ENCODE data around the gene EDEM3.
"Not testable (repeated sequence)": the region's sequence is repeated elsewhere in the genome, so short reads cannot be mapped to it uniquely, and the experiment has no call there.

EDEM3 gene

DNA sequence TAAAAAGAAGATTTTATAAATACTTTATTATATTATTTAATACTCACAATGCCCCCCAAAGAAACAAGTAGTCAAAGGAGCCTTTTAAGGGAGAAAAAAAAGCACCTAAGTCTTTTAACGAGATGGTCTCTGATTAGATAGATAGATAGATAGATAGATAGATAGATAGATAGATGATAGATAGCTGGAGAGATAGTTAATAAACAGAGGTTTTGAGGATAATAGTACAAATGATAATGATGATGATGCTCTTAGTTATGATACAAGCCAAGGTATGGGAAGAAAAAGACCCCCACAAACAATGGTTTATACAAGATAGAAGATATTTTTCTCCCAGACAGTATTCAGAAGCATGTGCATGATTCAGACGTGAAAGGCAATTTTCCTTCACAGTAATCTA lies 14.6 kb upstream of the EDEM3 start:
- DNase-seq, result no peak

DNA sequence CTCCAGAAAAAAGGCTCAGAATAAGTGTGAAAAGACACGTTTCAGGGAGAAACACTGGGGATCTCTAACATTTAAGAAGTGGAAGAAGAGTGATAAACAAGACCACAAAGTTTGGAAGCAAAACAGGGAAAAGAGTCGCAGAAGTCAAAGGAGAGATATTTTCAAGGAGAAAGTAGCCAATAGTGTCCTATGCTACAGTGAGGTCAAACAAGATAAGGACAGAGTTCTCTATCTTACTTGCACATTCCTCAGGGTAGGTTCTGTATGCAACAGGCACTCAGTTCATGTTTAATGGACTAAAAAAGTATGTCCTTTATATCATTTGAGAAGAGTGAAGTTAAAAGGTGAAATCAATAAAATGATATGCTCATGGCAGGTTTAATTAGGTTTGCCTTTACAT lies 13.8 kb upstream of the EDEM3 start:
- DNase-seq, result no peak

DNA sequence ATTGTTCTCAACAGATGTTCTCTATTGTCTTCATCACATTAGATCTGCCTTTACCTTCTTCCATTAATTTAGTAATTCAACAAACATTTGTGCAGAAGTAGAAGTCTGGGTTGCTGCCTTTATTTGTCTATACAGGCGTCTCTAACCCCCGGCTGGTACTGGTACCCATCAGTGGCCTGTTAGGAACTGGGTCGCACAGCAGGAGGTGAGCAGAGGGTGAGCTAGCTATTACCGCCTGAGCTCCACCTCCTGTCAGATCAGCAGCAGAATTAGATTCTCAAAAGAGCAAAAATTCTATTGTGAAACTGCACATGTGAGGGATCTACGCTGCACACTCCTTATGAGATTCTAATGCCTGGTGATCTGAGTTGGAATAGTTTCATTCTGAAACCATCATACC lies 12.9 kb upstream of the EDEM3 start:
- no peak for DNase-seq

DNA sequence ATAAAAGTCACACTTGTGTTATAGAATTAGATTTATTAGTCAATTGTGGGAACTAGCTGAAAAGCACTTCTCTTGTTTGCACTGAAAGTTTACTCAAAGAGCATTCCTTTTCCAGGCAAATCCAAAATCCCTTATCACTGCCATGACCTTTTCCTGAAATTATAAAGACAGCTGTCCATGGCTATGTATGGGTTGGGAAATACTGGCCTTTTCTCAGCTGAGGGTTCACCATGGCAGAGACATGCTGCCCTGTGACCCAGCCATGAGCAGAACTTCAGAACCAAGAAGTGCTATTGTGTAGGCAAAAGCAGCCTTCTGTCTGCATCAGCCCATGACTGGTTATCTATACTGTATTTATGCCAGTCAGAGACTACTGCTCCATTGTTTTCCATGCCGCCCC lies 9.8 kb upstream of the EDEM3 start:
- DNase-seq, result no peak

DNA sequence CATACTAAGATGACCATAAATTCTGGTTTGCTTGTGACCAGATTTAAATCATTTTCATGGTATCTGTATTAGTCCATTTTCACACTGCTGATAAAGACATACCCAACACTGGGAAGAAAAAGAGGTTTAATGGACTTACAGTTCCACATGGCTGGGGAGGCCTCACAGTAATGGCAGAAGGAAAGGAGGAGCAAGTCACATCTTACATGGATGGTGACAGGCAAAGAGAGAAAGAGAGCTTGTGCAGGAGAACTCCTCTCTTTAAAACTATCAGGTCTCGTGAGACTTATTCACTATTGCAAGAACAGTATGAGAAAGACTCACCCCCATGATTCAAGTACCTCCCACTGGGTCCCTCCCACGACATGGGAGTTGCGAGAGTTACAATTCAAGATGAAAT lies 8.9 kb upstream of the EDEM3 start:
- DNase-seq, result not testable (repeated sequence)

DNA sequence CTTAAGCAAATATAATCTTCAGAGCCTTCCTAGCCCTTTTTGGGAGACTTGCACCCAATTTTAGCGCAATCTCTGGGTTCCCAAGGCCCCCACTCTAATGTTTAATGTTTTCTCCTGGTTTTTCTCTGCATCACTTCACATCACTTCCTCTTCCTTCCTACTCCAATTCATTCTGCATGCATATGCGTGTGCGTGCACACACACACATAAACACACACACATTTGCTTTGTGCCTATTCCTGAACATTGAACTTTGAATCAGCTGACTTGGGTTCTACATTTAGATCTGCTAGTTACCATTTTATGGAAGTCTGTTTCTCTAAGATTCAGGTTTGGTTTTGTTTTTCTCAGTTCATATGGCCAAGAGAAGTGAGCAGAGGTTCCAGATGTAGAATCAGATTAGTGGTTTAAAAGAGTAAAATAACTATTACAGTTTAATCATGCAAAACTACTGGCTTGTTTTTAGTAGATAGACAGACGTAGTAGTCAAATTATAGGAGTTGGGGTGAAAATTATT lies 7.4 kb upstream of the EDEM3 start:
- DNase-seq, result no peak

DNA sequence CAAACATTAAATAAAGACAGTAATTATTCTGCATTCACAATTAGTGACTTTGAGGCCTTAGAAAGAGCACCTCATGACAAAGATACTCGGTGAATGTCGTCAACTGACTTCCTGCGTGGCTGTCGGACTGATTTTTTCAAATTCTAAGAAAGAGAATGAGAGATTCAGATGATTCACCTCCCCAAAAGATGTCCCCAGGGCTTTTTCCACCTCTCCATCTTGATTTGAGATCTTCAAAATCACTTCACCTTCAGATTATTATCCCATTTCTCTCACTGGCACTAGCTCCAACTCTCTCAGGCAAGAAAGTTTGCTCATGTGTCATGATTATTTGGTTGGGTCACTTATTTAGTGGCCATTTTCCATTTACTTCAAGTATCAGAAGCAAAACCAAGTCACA lies 5.0 kb upstream of the EDEM3 start:
- DNase-seq, result no peak

DNA sequence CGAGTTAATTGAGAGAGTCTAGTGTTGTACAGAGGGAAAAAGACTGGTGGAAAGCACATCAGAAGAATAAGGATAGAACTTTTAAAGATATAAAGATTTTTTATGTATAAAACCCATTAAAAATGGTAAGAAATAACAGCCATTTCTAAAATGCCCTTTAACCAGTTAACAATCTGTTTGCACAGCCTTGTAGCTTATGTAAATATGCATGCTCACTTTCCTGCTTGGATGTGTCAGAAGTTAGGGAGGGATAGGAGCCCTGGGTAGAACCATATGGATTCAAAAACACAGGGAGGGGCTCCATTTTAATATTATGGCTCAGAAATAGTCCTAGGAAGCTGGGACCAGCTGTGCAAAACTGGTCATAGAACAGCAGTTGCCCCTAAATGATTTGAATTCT lies 4.5 kb upstream of the EDEM3 start:
- DNase-seq, result no peak

DNA sequence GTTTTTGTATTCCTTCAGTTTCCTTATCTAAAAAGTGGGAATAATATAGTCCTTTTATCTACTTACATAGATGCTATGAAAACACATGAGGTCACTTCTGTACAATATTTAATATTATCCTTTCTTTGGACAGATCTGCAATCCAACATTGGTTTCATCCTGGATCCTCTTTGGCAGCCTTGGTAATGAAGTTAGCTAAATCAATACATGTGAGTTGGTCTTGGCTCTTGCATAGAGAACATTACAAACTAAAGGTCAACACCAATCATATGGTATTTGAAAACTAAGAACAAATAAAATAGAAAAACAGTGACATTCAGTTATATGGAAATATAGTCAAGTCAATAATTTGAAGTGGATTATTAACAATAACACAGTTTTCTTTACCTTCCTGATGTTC lies 3.2 kb upstream of the EDEM3 start:
- DNase-seq, result no peak

DNA sequence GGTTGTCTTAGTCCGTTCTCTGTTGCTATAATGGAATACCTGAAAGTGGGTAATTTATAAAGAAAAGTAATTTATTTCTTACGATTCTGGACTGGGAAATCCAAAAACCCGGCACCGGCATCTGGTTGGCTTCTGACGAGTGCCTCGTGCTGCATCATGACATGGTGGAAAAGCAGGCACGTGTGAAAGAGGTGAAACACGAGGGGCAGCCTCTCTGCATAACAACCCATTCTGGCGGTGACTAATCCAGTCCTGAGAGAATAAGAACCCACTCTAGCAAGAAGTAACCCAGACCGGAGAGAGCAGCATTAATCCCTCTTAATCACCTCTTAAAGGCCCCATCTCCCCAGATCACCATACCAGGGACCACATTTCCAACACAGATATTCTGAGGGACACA lies 2.7 kb upstream of the EDEM3 start:
- DNase-seq, result no peak

DNA sequence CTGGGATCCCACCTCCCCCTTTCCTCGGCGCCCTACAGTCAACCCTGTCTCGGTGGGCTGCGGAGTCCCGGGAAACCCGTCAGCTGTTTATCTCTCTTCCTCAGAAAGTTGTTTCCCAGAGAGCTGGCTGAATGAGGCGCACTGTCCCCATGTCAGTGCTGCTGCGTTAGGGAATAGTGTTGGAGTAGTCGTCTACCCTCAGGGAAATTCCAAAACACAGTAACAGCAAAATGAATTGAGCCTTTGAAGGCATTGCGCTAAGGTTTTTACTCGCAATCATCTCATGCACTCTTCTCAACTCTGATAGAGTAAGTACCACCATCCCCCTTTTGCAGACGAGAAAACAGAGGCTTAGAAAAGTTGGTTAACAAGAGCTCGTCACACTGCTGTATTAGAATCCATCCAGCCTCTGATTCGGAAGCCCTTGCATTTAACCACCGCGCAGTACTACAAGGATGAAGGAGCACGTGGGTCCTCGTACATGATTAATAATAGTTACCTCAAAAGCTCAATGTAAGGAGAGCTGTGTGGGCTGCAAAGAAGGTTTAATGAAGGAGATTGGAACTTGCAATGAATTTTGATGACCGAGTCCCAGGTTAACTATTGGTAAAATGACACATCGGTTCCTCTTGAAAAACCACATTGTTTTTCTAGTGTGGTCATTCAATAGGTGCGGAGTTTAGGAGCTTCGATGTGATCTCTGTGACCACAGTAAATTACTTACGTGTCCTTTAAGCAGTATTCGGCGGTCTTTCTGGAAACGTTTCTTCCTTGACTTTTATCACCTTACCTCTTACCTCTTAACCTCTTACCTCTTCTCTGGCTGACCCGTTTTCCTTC lies 788 bp upstream of the EDEM3 start:
- DNase-seq, result peak; percentile 38

DNA sequence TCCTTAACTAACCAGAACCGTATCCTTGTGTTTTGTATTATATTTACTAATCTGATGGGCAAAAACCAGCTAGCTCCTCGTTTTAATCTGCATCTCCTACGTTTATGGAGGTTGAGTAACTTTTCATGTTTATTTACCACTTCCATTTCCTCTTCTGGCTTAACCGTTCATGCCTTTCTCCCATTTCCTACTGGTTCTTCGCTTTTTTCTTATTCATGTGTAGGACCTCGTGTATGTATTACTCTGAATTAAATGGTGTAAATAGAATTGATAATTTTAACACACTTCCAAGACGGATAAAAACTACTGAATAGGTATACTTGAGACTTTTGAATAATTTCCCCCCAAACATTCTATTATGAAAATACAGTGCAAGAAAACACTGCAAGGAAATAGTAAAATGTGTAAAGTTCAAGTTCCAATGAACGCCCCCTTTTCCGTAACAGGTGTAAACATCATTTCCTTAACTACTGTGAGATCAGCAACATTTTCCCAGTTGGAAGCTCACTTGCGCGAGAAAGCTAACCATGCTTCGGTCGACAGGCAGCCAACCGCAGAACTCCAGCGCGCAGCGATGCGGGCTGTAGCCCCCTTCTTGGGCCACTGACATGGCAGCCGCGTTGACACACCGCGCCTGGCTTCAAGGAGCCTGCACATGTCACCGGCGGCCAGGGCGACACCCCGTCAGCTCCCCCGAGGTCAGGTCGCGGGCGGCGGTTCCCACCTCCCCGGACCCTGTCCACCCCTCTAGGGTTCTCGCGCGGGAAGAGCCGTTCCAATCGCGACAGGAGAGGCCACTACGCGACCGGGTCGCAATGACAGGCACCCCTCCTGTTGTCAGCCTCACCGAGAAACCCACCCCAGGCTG lies 816 bp downstream of the EDEM3 start:
- DNase-seq, result peak; percentile 50

DNA sequence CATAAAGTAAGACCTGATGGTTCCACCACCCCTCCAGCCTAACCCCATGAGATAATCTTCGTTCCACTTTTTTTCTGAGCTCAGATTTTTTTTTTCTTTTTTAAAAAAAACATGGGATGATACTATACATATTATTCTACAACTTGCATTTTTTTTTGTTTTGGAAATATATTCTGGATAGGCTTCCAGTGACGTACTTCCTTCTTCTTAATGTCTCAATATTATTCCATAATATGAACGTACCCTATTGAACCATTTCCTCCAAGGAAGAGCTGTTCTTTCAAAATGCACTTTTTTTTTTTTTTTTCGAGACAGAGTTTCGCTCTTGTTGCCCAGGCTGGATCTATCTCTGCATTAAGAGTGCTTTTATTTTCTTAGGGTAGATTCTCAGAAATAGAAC lies 1.5 kb downstream of the EDEM3 start:
- no peak for DNase-seq

DNA sequence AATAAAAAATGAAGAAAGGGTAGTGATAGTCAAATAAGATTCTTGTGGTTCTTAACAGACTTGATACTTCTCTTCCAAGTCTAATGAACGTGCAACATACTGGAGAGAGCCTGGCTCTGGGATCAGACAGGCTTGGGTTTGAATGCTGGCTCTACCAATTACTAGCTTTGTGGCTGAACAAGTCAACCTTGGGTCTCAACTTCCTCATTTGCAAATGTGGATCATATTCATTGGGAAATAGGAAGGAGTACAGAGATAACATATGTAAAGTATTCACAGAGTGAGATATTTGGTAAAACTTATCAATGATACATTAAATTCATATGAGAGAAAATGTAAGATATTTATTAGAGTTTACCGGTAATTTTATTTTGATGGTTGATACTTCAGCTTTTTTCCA lies 2.0 kb downstream of the EDEM3 start:
- no peak for DNase-seq

DNA sequence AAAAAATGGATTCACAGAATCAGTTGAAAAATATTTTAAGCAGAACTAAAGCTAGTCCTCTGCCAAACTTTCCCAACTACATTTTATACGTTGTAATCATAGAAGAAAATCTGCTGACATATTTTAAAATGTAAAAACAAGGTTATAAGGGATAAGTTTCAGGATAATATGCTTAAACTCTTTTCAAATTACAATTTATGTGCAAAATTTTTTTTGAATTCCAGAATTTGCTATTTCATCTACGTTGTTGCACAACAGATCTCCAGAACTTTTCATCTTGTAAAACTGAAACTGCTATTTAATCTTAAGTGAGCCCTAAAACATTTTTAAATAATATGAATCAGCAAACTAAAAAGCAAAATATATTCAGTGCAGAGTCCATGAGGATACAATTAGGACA lies 5.9 kb downstream of the EDEM3 start:
- DNase-seq, result no peak

DNA sequence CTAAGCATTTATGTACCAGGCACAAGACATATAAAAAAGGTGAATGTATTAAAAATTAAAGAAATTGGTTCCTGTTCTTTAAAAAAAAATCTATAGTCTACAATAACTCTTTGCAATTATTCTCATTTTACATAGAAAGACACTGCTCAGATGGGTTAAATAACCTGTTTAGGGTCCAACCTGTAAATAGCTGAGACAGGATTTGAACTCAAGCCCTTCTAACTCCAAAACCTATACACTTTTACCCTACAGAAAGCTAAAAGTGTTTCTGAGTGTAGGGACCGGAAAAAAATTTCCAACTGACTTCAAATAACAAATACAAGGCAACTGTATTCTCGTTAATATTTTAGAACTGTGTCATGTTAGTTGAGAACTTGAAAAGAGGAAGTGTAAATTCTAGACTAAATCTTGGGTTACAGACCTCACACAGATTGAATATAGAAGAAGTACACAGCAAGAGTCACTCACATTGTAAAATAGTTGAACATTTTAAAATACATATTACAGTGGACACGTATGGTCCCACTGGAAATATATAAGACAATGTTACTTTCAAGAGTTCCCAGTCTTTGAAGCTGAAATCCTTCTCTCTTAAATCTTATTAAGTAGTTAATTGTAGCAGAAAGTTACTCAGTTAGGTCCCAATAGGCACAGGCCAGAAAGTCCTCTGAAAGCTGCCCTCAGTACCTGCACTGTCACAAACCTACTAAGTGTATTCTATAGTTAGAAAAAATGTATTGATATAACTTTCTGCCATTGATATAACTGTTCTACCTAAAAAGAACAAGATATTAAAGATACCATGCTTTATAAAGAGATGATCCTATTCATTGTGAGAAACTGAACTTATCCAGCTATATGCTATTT lies 7.3 kb downstream of the EDEM3 start:
- DNase-seq, result no peak

DNA sequence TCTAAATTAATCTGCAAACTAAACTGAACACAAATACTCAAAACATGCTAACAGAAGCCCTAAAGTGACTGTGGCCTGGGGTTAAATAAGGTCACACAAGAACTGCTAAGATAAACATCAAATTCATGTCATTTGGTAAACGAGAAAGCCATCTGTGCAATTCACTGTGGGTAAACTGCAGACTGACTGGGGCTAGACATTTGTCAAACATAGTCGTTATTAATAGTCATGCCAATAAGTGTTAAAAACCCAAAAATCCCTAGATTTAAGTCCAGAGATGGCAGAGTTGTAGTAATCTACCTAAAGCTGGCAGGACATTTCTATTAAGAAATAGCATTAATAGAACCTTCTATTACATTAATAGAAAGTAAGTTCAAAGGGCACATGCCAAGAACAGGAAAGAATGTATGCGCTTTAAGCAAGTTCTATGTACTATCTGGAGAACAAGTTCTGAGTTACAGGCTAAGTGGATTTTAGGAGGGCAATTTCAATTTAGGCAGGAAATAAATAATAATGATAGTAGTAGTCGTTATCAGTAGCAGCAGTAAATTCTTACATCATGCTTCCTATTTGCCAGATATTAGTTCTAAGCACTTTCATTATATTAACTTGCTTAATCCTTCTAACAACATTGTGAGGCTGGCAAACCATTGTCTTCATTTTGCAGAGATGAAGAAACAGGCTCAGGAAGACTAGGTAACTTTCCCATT lies 8.6 kb downstream of the EDEM3 start:
- peak; percentile 46 for DNase-seq

DNA sequence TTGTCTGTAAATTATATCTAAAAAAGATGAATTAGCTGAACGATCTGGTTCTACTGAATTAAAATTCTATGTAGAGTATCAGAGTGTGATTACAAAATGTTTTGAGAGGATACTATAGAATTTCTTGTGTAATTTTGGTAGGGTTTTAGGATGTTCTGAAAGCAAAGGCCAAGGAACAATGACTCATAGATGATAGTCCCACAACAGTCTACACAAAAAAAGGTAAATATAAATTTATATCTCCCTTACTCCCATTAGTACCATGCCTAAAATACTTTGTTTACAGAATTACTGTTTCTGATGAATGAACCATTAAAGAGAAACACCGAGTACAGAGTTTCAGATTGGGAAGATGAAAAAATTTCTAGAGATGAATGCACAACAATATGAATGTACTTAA lies 9.5 kb downstream of the EDEM3 start:
- no peak for DNase-seq

DNA sequence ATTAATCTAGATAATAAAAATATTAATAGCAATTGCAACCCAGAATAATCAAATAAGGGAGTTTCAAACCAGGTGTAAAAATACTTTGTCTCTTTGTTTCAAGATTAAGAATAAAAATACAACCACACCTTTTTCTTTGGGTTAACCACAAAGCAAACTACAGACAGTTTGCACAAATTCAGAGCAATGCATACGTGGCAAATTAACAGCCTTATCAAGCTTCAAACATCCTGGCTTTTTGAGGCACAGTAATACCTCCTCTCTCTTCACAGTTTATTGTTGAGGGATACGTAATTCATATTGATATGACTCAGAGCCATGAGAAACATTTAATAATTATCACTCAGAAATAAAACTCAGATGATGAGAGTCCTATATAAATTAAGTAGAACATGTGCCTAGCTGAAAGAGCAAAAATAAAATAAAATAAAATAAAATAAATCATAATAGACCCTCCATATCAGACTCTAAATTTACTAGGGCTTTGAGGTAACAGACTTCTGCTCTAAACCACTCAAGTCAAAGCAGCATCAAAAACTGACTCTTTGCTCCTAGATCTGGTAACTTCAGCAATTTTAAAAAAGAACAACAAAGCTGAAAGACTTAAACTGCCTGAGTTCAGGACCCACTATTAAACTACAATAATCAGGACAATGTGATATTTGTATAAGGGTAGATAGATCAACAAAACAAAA lies 11.4 kb downstream of the EDEM3 start:
- peak; percentile 71 for DNase-seq

DNA sequence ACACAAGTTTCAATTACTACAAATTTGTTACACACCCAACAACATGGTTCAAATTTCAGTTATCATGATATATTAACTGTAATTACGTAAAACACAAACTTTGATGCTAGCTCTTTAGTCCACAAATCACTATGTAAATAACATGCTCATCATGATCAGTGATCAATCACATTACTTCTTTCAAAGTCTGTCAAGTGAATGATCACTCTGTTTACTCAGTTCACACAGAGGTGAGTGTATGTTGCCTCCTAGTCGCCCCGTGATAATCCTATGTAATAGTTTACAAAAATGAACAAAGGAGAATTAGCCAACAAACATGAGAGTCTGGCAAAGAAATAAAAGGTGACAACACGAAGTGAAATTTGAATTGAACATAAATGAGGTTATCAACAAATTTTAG lies 14.3 kb downstream of the EDEM3 start:
- no peak for DNase-seq

DNA sequence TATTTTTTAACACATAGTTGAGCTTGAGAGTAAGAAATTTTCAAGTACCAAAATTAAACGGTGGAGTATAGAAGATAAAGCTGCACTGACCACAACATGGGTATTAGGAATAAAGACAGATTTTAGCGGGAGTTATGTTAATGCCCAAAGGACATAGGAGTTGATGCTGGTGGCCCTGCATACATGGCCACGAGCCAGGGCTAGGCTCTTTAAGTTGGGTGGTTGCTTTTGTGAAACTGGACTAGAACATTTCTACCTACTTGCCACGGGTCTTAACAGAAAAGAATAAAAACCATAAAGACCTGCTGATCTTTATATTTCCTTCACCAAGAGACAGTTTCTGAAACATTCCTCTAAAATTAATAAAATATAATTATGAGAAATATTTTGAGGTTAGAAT lies 14.9 kb downstream of the EDEM3 start:
- no peak for DNase-seq

DNA sequence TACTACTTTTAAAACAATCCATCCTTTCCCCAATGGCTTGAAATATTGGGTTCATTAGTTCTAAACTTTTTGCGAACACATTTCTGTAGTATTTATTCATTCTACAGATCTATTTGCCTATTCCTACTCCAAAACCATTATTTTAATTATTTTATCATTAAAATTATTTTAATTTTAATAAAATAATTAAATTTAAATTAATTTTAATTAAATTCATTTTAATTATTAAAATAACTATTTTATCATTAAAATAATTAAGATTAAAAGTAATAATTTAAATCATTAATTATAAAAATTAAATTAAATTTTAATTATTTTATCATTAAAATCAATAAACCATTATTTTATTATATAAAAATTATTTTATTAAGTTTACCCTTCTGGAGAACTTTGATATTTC lies 15.6 kb downstream of the EDEM3 start:
- DNase-seq, result no peak
